ENCODE results near the gene S100A3. TPM values are rescaled to one million over a fixed set of nuclear protein-coding genes. Genes with fewer than 3 reads are reported as not detected.
A peak's percentile ranks its signal among the peaks of the same experiment; 100 is the strongest.

Gene S100A3
- total RNA-seq, 2 donors from 2014 or later: 0.61 TPM; not detected in 1

DNA sequence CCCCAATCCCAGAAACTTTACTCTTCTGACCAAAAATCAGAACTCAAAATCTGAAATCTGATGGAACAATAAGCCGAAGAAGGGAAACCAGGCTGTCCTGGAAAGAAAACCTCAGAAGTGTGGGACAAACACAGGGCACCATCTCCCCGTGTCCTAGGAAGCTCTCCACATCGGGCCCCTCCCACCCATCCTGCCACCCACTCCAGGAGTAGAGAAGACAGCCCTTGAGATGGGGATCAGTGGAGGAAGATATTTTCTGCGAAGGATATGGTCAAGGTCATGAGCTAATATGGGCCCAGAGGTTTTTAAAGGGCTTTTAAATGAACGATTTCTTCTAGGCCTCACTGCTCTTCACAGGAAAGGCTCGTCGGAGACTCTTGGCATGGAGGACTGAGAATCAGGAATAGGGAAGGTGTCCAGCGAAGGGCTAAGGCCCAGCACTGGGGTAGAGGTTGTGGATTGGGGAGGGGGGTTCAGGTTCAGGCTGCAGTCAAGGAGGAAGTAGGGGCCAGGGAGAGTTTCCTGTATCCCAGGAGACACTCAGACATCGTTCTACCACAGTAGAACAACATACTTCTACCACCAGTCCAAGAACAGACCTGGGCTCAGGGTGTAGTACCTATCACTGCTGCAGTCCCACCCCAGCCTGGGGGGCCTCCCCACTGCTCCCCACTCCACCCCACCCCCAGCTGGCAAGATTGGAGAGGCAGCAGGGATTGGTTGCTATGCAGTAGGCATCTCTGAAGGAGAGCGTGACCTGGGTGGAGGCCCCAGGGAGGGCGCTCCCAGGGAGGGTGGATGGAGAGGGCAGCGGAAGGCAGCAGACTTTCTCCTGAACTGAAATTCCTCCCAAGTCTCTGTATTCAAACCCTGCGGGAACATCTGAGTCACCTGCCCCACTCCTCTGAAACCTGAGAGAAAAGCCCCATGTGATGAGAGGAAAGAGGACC lies 7.1 kb downstream of the S100A3 start:
- Histone ChIP-seq H3K4me3 (no peak overlapping the region), H3K9me3 (no peaks in the 10 kb centered on the region), H3K4me1 (peaks cover 43% of the 10 kb centered on the region), H3K9ac (ENCODE audit: low read depth in 2 of 2, low read length in 2 of 2) (no peak overlapping the region), H3K36me3 (no peaks in the 10 kb centered on the region), H3K27ac (peak overlapping the region; percentile 30), H3K27me3 (no peaks in the 10 kb centered on the region)
- intact Hi-C loops (cut with DNase I): no loop called here
- DNase-seq: no peak
- no peak for TF ChIP-seq CTCF (IDR thresholded peaks at IDR 0.05)

GRCh38 chr1:153540394-153541361 lies 8.4 kb downstream of the S100A3 start, which contains the start of gene S100A5:
Gene S100A5 (minus strand): TSS chr1:153540934. CDS start chr1:153540191, 743 bp downstream.
- intact Hi-C loops (cut with DNase I): no loop called here
- Histone ChIP-seq H3K36me3 (no peaks in the 10 kb centered on the region), H3K9ac (ENCODE audit: low read depth in 2 of 2, low read length in 2 of 2) (peak within 1 kb of the TSS in 1 of 2 donors; percentile 10), H3K4me3 (no peak within 1 kb of the TSS), H3K9me3 (no peaks in the 10 kb centered on the region), H3K4me1 (peaks cover 40% of the 10 kb centered on the region), H3K27ac (peak within 1 kb of the TSS; percentile 30), H3K27me3 (no peaks in the 10 kb centered on the region)
- TF ChIP-seq CTCF (IDR thresholded peaks at IDR 0.05): no peak
- DNase-seq: no peak

DNA sequence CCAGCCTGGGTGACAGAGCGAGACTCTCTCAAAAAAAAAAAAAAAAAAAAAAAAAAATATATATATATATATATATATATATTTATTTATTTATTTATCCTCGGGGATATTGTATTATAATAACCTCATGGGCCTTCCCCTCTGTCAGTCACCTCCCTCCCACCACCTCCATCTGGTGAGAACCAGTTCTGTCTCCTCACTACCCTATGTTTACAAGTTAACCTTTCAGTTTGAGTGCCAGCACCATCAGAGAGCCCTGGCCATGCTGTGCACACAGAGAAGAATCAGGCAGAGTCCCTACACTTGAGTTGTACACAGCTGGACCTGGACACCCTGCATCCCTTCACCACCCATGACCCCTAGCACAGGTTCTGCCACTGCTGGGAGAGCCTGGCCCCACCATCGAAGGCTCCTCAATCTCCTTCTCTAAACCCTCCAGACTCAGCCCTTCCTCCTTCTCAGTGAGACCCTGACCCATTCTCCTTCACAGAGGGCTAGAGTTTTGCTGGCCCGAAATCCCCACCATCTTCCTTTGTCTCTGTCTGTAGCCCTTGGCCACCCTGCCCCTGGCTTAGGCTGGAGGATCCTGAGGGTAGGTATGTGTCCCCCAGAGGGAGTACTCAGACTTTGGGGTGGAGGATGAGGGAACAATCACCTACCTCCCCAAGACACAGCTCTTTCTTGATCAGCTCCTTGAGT lies 9.5 kb downstream of the S100A3 start:
- intact Hi-C loops (cut with DNase I): no loop called here
- no peak overlapping the region for H3K27ac ChIP-seq
- no peak for DNase-seq

GRCh38 chr1:153538315-153538821 lies 10.7 kb downstream of the S100A3 start:
- intact Hi-C loops (cut with DNase I): no loop called here
- H3K27me3 ChIP-seq: no peaks in the 10 kb centered on the region
- peaks cover 22% of the 10 kb centered on the region for H3K4me1 ChIP-seq
- H3K36me3 ChIP-seq: no peaks in the 10 kb centered on the region
- DNase-seq: peak; percentile 94
- H3K9me3 ChIP-seq: no peaks in the 10 kb centered on the region
- H3K9ac ChIP-seq (ENCODE audit: low read depth in 2 of 2, low read length in 2 of 2): peak overlapping the region in 1 of 2 donors; percentile 41
- H3K4me3 ChIP-seq: no peak overlapping the region
- H3K27ac ChIP-seq: peak overlapping the region; percentile 99
- no peak for TF ChIP-seq CTCF (IDR thresholded peaks at IDR 0.05)

More for the DNA sequence above, 9.5 kb downstream of the S100A3 start:
- no peaks in the 10 kb centered on the region for H3K27me3 ChIP-seq
- no peak for TF ChIP-seq CTCF (IDR thresholded peaks at IDR 0.05)
- H3K4me3 ChIP-seq: no peak overlapping the region
- H3K4me1 ChIP-seq: peaks cover 29% of the 10 kb centered on the region
- H3K9ac ChIP-seq (ENCODE audit: low read depth in 2 of 2, low read length in 2 of 2): no peak overlapping the region
- H3K36me3 ChIP-seq: no peaks in the 10 kb centered on the region
- H3K9me3 ChIP-seq: no peaks in the 10 kb centered on the region

All from colonic mucosa (tissue), 4 donors.